GM13976 (cell line): ENCODE measurements around the gene JSRP1.

Source experiments
- DNase-seq: peaks from one replicate; pipeline ENCODE4 v3.0.0; 2012; ENCODE audit warnings: low spot score
- CTCF ChIP-seq: IDR thresholded peaks from 2 replicates; pipeline ENCODE4 v1.5.1; 2012; ENCODE audit warnings: borderline replicate concordance, mild to moderate bottlenecking; ENCODE audit not compliant: insufficient read depth; ENCODE audit errors: extremely low read depth, missing control alignments, control extremely low read depth
- in situ Hi-C: fragments of 300-500 bp; cut with MboI; formaldehyde crosslinking; loops from one replicate; pipeline ENCODE4 v1.12.0; 2022; ENCODE audit warnings: low sequenced_read_pairs, mixed read lengths, inconsistent platforms; ENCODE audit not compliant: unreplicated experiment

JSRP1 gene

GRCh38 chr19:2244125-2244411 is 12.1 kb downstream of the JSRP1 start:
- in situ Hi-C loops: no loop called here

GRCh38 chr19:2243274-2244124 is 12.7 kb downstream of the JSRP1 start:
- no peak for TF ChIP-seq CTCF
- in situ Hi-C loops: no loop called here
- DNase-seq: no peak

More at GRCh38 chr19:2244125-2244411, 12.1 kb downstream of the JSRP1 start:
- no peak for TF ChIP-seq CTCF
- no peak for DNase-seq

- TF ChIP-seq CTCF: no peak
- in situ Hi-C loops: no loop called here
- DNase-seq: no peak
Observed at GRCh38 chr19:2242816-2243215, 13.4 kb downstream of the JSRP1 start.

- TF ChIP-seq CTCF: no peak
- no peak for DNase-seq
- in situ Hi-C loops: no loop called here
Observed at GRCh38 chr19:2242092-2242537, 14.1 kb downstream of the JSRP1 start.

GRCh38 chr19:2240881-2241760 is 15.1 kb downstream of the JSRP1 start:
- in situ Hi-C loops: no loop called here
- no peak for TF ChIP-seq CTCF
- no peak for DNase-seq

- TF ChIP-seq CTCF: no peak
- in situ Hi-C loops: no loop called here
- no peak for DNase-seq
Observed at GRCh38 chr19:2239771-2240770, 16.1 kb downstream of the JSRP1 start.
